ENCODE measurements around the gene MCTS1.

- TF ChIP-seq, protein P1, sequence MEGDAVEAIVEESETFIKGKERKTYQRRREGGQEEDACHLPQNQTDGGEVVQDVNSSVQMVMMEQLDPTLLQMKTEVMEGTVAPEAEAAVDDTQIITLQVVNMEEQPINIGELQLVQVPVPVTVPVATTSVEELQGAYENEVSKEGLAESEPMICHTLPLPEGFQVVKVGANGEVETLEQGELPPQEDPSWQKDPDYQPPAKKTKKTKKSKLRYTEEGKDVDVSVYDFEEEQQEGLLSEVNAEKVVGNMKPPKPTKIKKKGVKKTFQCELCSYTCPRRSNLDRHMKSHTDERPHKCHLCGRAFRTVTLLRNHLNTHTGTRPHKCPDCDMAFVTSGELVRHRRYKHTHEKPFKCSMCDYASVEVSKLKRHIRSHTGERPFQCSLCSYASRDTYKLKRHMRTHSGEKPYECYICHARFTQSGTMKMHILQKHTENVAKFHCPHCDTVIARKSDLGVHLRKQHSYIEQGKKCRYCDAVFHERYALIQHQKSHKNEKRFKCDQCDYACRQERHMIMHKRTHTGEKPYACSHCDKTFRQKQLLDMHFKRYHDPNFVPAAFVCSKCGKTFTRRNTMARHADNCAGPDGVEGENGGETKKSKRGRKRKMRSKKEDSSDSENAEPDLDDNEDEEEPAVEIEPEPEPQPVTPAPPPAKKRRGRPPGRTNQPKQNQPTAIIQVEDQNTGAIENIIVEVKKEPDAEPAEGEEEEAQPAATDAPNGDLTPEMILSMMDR (conservative IDR thresholded peaks at IDR 0.05 in 1 of 2, IDR thresholded peaks at IDR 0.05 in 1 of 2; ENCODE audit: low read depth in 1 of 2, low read length in 2 of 2), result no peak
- no peak for TF ChIP-seq EZH2 (IDR thresholded peaks at IDR 0.05; ENCODE audit: low read length, missing control alignments)
Measured at GRCh38 chrX:120566817-120567216, 37.1 kb upstream of the MCTS1 start.

All from fibroblast of lung (primary cell).